Daoy (cell line): ENCODE data around the gene TPCN1. TPM values are rescaled to one million over a fixed set of nuclear protein-coding genes. Genes with fewer than 3 reads are reported as not detected.
A peak's percentile ranks its signal among the peaks of the same experiment; 100 is the strongest.
"Not testable (repeated sequence)": the region's sequence is repeated elsewhere in the genome, so short reads cannot be mapped to it uniquely, and the experiment has no call there.

Source experiments
- DNase-seq: peaks from one replicate; pipeline ENCODE4 v3.0.0-alpha.2; 2015; ENCODE audit warnings: low read depth
- total RNA-seq: library from RNA; depleted of rRNA; stranded (reverse); fragments of >200 nt; shearing (Covaris generic); gene quantifications from 2 replicates; pipeline ENCODE4 v1.2.3, GENCODE V29; 2014

TPCN1 gene
- total RNA-seq, 1 experiment from 2014 or later, result 10.4 TPM

DNA sequence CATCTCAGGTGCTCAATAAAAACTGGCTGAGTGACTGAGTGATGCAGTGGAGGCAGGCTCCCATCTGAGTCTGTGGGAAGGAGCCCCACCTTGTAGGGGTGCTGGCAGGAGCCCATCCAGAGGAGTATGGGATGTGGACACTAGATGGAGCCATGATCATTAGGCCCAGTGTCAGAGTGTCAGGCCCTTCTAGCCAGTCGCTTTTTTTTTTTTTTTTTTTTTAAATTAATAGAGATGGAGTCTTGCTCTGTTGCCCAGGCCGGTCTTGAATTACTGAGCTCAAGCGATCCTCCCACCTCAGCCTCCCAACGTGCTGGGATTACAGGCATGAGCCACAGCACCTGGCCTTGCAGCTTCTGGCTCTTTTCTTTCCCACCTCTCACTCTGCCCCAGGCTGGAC, 24.3 kb upstream of the TPCN1 start:
- DNase-seq, result peak; percentile 83

DNA sequence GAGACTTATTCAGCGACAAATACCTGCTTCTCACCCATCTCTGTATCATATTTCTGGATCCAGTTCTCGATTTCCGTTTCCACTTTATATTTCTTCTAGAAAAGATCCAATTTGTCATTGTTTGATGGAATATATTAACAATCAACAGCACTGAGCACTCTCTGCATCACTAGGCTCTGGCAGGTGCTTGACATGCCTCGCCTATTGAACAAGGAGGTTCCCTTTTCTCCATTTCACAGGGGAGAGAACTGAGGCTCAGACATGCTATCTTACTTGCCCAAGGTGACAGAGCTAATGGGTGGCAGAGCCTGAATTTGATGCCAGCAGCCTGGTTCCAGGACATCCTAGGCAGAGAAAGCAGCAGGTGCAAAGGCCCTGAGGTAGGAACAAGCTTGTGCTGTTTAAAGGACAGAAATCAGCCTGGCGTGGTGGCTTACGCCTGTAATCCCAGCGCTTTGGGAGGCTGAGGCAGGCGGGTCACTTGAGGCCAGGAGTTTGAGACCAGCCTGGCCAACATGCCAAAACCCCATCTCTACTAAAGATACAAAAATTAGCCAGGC, 23.7 kb upstream of the TPCN1 start:
- DNase-seq, result no peak

DNA sequence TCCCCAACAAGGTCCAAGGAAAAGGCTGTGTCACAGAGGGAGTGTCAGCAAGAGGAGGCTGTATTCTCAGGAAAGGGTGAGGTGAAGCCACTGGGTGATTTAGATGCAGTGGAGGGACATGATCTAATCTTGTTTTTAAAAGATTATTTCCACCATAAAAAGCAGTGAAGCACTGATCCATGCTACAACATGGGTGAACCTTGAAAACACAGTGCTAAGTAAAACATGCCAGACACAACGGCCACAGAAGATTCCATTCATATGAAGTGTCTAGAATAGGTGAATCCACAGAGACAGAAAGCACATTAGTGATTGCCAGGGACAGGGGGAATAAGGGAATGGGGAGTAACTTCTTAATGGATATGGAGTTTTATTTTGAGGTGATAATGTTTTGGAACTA, 23.0 kb upstream of the TPCN1 start:
- DNase-seq, result no peak

DNA sequence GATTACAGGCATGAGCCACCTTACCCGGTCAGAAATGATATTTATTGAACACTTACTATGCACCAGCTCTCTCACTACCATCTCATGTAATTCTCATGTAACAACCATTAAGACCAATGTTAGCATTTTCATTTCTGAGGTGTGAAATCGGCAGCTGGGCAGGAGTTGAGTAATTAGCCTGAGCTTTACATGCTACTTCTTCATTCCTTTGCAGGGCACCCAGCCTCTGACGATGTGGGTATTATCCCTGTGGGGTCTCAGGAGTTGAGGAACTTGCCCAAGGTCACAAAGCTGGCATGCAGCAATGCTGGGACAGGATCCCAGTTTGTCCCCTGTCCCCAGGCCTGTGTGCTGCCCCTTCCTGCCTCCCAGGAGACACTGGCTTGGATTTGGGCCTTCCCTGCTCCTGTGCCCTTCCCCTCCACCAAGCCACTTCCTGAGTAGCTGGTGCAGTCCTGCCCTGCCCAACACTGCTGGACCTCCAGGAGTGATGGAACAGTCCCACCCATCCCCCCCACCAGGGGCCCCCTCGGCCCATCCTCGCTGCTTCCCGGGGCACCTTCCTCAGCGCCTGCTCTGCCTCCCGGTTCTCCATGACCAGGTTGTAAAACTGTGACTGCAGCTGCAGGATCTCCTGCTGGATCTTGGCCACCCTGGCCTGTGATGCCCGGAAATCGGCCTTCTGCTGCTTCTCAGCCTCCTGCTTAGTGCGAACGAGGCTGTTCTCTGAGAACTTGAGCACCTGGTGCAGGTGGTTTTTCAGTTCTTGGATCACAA, 21.1 kb upstream of the TPCN1 start:
- no peak for DNase-seq

DNA sequence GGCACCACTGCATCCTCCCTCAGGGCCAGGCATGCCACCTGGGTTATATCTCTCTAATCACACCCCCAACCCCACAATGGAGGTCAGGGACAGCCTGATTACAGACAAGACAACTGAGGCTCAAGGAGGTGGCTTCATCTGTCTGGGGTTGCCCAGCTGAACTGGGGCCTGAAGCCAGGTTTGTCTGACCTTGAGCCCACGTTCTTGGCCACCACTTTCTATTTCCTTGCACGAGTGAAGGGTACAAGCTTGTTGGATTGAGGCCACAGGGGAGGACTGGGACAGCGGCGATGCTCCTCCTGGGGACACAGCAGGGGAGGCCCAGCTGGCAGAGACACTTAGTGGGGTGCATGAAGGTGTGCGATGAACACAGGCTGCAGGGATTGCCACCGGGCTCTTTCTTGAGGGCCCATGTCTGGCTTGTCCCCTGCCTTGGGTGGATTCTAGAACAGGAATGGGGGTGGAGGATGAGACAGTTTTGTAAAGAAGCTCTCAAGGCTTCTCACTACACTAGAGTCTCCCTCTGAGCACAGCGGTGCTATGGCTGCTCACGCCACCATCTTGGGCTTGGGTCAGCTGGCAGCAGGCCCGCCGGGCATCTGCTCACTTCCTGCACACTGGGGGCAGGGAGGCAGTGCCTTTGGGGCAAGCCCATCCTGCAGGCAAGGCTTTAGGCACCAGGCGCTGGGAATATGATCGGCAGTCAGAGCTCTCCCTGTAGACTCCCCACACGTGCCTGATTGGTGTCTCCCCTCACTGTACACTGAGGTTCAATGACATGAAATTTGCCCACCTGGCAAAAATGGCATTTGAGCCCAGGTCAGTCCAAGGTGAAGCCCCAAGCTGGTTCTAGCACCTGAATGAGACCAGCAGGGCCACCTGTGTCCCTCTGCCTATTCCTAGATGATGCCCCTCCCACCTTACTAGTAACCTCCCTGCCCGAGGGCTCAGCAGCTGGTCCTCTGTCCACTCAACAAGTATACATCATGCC, 19.8 kb upstream of the TPCN1 start:
- no peak for DNase-seq

DNA sequence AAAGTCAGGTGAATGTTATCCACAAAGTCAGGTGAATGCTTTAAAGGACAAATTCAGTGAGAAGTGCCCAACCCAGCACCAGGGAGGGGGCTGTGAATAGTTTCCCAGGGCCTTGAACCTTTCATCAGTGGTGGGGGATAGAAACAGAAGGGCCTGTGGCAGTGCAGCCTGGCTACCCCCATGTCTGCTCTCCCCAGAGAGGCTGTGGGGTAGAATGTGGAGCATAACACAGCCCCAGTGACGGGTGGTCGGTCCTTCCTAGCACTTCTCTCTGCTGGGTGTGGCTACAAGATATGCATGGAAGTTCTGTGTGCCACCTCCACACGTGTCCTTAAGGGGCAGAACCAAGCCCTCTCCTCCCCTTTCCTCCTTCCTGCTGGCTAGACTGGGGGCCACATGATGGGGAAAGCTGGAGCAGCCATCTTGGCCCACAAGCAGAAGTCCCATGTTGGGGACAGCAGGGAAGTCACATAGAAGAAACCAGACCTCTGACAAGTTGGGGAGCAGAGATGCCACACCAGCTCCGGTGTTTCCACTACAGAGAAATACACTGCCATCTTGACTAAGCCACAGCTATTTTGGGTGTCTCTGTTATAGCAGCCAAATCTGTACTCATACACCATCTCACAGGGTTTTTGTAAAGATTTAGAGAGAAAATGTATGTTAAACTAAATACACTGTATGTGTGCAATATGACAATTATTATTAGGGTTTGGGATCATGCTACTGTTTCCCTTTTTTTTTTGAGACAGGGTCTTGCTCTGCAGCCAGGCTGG, 18.8 kb upstream of the TPCN1 start:
- no peak for DNase-seq

DNA sequence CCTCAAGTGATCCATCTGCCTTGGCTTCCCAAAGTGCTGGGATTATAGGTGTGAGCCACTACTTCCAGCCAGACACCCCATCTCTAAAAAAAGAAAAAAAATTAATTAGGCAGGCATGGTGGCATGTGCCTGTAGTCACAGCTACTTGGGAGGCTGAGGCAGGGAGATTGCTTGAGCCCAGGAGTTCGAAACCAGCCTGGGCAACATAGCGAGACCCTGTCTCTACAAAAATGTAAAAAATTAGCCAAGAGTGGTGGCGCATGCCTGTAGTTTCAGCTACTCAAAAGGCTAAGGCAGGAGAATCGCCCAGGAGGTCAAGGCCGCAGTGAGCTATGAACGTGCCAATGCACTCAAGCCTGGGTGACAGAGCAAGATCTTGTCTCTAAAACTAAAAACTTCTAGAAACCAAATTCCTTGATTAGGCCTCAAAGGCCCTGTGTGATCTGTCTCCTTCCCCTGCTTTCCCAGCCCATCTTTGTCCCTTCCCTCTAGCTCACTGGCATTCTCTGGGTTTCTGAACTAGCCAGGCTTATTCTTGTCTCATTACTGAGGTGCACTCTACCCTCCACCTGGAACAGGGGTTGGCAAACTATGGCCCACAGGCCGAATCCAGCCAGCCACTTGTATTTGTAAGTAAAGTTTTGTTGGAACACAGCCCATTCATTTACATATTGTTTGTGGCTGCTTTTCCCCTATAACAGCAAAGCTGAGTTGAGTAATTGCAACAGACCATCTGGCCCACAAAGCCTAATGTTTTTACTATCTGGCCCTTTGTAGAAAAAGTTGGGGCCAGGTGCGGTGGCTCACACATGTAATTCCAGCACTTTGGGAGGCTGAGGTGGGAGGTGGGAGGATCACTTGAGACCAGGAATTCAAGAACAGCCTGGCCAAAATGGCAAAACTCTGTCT, 17.2 kb upstream of the TPCN1 start:
- no peak for DNase-seq

DNA sequence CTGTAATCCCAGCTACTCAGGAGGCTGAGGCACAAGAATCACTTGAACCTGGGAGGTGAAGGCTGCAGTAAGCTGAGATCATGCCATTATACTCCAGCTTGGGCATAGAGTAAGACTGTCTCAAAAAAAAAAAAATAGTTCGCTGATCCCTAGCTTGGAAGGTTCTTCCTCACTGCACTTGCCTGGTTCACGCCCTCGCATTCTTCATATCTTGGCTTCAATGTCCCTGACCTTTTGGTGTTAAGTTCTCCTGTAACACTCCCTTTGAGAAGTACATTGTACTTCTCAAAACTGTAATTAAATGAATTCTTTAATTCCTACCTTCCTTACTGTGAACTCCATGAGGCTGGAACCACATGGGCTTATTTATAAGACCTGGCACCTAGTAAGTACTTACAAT, 16.5 kb upstream of the TPCN1 start:
- DNase-seq, result no peak

DNA sequence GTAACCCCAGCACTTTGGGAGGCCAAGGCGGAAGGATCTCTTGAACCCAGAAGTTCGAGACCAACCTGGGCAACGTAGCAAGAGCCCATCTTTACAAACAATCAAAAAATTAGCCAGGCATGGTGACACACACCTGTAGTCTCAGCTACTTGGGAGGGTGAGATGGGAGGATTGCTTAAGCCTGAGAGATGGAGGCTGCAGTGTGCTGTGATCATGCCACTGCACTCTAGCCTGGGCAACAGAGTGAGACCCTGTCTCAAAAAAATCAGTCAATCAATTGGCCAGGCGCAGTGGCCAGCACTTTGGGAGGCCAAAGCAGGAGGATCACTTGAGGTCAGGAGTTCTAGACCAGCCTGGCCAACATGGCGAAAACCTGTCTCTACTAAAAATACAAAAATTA, 14.5 kb upstream of the TPCN1 start:
- DNase-seq, result not testable (repeated sequence)

DNA sequence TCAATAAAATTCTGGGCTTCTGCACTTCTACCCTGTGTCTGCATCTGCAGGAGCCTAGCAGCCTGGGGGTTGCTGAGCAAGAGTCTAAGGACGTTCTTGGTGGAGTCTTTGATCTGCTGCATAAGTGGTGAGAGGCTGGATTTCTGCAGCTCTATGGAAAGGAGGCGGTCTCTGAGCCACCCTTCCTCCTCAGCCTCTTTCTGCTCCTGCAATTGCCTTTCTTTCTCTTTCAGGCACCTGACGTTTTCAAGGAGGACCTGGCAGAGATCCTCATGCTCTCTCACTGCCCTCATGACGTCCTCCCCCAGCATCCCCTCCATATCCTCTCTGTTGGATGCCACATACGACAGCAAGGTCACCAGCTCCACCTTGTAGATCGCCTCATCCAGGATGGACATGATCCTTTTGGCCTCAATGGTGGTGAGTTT, 13.6 kb upstream of the TPCN1 start:
- DNase-seq, result no peak

DNA sequence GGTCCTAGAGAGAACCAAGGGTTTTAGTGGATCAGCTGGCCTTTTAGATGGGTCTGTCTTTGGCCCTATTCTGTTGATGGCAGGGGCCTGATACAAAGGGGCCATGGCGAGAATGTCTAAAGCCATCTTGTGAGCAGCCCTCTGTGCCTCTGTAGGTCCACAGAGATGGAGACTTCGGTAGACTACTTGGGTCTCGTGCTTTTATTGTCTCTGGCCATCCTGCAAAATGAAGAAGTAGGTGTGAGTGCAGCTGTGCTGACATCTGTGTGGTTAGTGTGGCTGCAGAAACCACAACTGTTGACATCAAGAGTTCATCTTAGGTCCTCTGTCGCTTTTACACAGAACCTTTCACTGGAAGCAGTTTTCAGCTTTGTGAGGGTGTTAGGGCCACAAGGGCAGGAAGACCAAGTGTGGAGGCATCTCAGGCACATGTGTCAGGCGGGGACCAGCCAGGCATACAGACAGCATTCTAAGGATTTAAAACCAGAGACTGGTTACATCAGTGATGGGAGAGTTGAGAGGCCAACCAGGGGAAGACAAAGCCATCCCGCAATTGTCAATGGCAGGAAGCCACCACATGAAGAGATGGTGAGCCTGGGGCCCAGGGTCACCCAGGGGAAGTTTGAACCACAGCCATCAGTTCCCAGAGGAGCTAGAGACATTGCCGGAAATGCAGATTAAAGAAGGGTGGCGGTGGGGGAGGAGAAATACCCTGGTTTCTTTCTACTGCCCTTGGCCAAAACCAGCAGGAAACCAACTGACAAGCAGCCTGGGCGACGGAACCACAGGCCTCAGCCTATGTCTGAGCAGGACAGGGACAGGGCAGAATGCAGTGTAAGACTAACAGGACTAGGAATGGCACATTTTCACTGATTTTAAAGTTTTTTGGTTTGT, 13.0 kb upstream of the TPCN1 start:
- DNase-seq, result no peak

DNA sequence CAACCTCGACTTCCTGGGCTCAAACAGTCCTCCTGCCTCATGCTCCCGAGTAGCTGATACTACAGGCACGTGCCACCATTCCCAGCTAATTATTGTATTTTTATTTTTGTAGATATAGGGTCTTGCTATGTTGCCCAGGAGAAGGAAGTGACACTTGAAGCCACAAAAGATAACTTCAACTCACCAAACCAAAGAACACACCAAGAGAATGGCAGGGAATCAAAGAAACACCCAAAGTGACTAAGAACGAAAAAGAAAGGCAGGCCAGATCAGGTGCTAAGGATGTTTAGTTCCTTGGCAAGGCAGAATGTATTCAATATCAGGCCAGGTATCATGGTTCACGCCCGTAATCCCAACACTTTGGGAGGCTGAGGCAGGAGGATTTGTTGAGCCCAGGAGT, 10.1 kb upstream of the TPCN1 start:
- DNase-seq, result no peak

DNA sequence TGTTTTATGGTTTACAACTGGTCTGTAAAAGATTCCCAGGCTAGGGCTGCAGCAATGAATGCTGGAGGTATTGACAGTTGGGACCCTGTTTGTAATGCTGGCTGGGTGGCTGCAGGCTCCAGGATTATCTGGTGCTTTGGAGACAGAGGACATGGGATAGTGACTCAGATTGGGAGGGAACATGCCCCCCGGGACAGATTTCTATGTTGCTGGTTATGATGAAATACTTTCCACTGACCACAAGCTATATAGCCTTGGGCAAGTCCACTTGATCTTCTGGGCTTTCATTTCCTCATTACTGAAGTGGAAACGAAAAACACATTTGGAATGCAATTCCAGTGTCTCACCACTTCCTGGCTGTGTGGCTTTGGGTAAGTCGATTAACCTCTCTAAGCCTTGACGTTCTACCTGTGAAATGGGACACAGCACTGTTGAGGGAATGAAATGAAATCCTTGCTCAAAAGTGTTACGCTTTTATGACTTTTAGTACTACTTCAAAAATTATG, 6.3 kb upstream of the TPCN1 start:
- DNase-seq, result peak; percentile 93

DNA sequence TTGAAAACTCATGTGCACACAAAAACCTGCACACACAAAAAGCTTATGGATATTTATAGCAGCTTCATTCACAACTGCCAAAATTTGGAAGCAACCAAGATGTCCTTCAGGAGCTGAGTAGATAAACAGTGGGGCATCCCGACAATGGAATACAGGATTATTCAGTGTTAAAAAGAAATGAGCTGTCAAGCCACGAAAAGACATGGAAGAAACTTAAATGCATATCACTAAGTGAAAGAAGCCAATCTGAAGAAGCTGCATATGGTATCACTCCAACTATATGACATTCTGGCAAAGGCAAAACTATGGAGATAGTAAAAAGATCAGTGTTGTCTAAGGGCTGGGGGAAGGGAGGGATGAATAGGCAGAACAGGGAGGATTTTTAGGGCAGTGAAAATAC, 5.2 kb upstream of the TPCN1 start:
- no peak for DNase-seq

DNA sequence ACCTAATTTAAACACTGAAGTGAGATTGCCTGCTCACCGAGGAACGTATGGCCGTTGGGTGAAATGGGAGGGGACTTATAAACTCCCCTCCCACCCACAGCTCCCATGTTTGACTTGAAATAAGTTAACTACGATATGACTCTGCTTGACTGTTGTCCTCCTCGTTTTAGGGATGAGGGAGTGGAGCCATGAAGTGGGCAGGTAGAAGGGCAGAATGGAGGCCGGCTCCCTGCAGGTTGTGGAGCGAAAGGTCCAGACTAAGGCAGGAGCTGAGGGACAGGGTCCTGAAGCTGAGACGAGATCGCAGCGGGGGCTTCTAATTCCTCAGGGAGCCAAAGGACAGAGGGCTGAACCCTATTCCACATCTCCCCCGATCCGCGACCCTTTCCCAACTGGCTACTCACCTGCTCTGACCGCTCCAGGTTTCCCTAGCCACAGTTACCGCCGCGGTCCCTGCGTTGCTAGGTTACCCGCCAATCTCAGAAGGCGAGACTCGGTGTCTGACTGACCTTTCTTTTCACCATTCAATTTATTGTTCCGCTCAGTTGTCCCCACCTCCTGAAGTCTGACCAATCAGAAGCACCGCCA, 577 bp upstream of the TPCN1 start:
- DNase-seq, result no peak

DNA sequence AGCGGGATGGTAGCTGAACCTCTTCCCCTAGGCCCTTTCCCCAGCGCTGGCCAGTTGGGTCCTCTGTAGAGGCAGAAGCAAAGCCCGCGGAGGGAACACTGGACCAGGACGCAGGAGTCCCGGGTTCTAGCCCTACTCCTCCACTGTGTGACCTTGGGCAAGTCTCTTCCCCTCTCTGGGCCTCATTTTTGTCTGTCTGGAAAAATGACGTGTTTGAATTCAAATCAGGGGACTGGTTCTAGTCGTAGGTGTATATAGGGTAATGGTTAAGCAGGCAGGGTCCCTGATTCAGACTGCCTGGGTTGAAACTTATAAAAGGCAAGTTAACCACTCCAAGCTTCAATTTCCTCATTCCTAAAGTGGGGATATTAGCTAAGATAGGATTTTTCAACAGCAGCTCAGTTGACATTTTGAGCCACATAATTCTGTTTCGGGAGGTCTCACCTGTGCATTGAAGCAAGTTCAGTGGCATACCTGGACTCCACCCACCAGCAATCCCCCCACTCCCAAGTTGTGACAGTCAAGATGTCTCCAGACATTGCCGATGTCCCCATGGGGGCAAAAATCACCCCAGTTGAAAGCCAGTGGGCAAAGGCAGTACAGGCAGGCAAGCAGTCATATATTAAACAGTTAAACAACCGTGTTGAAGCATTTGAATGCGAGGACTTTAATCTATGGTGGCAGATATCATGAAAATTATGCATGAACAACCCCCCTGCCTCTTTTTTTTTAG, 899 bp downstream of the TPCN1 start:
- DNase-seq, result no peak

DNA sequence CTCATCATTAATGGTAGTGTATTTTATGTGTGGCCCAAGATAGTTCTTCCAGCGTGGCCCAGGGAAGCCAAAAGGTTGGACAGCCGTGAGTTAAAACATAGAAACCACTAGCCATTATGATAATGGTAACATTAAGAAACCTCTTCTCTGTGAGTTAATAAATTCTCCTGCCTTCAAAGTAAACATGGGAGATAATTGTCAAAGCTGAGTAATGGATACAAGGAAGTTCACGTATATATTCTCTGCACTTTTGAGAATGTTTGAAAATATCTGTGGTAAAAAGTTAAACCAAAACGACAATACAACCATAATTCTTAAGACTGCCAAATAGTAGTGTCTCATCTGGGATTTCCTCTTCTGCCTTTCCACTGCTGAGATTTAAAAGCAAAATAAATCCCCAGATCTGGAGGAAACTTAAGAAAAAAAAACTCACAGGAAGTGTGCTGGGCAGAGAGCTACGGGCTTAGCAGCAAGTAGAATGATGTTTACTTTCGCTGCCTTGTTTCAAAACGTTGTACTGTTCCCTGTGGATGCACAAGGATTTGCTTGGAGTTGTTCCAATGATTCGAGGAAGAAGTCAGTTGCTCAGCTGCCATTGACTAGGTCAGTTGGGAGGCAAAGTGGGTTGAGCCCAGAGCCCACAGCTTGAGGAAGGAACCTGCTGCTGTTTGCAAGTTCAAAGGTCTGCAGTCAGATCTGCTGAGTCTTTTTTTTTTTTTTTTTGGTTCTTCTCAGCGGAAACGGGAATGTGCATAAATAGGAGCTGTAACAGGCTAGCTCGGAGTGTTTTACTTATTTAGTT, 1.7 kb downstream of the TPCN1 start:
- peak; percentile 80 for DNase-seq
